Cardiac fibroblast (primary cell): ENCODE data around the gene ABLIM3.
A peak's percentile ranks its signal among the peaks of the same experiment; 100 is the strongest.
"Not testable (repeated sequence)": the region's sequence is repeated elsewhere in the genome, so short reads cannot be mapped to it uniquely, and the experiment has no call there.

Experiments used
- DNase-seq, 2 donors: peaks; one replicate each; pipeline versions ENCODE4 v3.0.0 to v3.0.0-alpha.2; 2010; ENCODE audit warnings: low read depth in 2 of 2
- H3K4me3 ChIP-seq, 2 donors: replicated peaks in 1 of 2; 1 replicate in 1 of 2; 2 replicates in 1 of 2; pipeline ENCODE4 v1.5.1; 2011; ENCODE audit warnings: low read depth in 2 of 2, low read length in 2 of 2, mild to moderate bottlenecking in 2 of 2, moderate library complexity in 1 of 2
- CTCF ChIP-seq: IDR thresholded peaks from one replicate; pipeline ENCODE4 v1.5.1; 2011; ENCODE audit warnings: low read depth, mild to moderate bottlenecking, low read length, inconsistent platforms

Gene ABLIM3

DNA sequence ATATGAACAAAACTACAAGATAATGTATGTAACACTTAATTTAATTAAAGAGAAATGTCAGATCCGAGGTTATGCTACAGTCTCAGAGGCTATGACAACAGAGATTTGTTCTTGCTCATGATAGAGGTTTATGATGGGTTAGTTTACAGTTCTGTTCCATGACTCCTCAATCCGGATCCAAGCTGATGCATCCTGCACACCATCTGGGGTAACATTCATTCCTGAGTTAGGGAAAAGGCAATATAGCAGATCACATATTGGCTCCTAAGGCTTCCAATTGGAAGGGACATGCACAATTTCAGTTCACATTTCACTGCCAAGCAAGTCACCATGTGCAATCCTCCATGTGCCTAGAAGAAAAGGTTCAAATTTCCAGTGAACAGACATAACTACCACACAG lies 40.4 kb downstream of the ABLIM3 start:
- DNase-seq: no peak
- no peak for TF ChIP-seq CTCF
- no peak overlapping the region for H3K4me3 ChIP-seq

- no peak overlapping the region for H3K4me3 ChIP-seq
- no peak for TF ChIP-seq CTCF
- no peak for DNase-seq
Measured at GRCh38 chr5:149182241-149182640, 40.9 kb downstream of the ABLIM3 start.

GRCh38 chr5:149185067-149185466 lies 43.8 kb downstream of the ABLIM3 start:
- no peak for DNase-seq
- TF ChIP-seq CTCF: no peak

GRCh38 chr5:149186506-149186905 lies 45.2 kb downstream of the ABLIM3 start:
- no peak for TF ChIP-seq CTCF
- DNase-seq: no peak
- no peak overlapping the region for H3K4me3 ChIP-seq

More at GRCh38 chr5:149185067-149185466, 43.8 kb downstream of the ABLIM3 start:
- no peak overlapping the region for H3K4me3 ChIP-seq

- not testable (repeated sequence) for H3K4me3 ChIP-seq
- peak in 1 of 2 donors; percentile 66 for DNase-seq
Measured at GRCh38 chr5:149187617-149188016, 46.3 kb downstream of the ABLIM3 start.

GRCh38 chr5:149188383-149188782 lies 47.1 kb downstream of the ABLIM3 start:
- H3K4me3 ChIP-seq: no peak overlapping the region
- no peak for DNase-seq
- TF ChIP-seq CTCF: no peak

GRCh38 chr5:149195337-149195887 lies 54.1 kb downstream of the ABLIM3 start:
- TF ChIP-seq CTCF: no peak
- no peak overlapping the region for H3K4me3 ChIP-seq
- DNase-seq: no peak
